KMS-11 (cell line): ENCODE measurements around the gene RFC4.
"Not testable (repeated sequence)": the region's sequence is repeated elsewhere in the genome, so short reads cannot be mapped to it uniquely, and the experiment has no call there.

Source experiments
- H2AFZ ChIP-seq: fragments of 200-600 bp; sonication (generic); 2 replicates; pipeline ENCODE4 v1.6.1; 2016; ENCODE audit warnings: antibody characterized with exemption, mixed run types, low read depth
- H3K27ac ChIP-seq: fragments of 200-600 bp; sonication (generic); 2 replicates; pipeline ENCODE4 v1.6.1; 2016; ENCODE audit warnings: mild to moderate bottlenecking, mixed run types
- H3K27me3 ChIP-seq: fragments of 200-600 bp; sonication (generic); 2 replicates; pipeline ENCODE4 v1.6.1; 2017; ENCODE audit warnings: mild to moderate bottlenecking, low read depth, mixed run types, moderate library complexity; ENCODE audit not compliant: insufficient read depth
- H3K36me3 ChIP-seq: fragments of 200-600 bp; sonication (generic); 2 replicates; pipeline ENCODE4 v1.6.1; 2017; ENCODE audit warnings: mild to moderate bottlenecking, mixed run types; ENCODE audit not compliant: insufficient read depth
- H3K4me1 ChIP-seq: fragments of 200-600 bp; sonication (generic); 2 replicates; pipeline ENCODE4 v1.6.1; 2016; ENCODE audit warnings: mild to moderate bottlenecking, low read depth, mixed run types; ENCODE audit not compliant: poor library complexity, severe bottlenecking
- H3K4me2 ChIP-seq: fragments of 200-600 bp; sonication (generic); 2 replicates; pipeline ENCODE4 v1.7.0; 2016; ENCODE audit warnings: mild to moderate bottlenecking, mixed run types
- H3K4me3 ChIP-seq: fragments of 200-600 bp; sonication (generic); IDR thresholded peaks from 2 replicates; pipeline ENCODE4 v1.6.1; 2017; ENCODE audit warnings: low read depth, low read length, mixed read lengths; ENCODE audit not compliant: insufficient read depth
- H3K79me2 ChIP-seq: fragments of 200-600 bp; sonication (generic); 2 replicates; pipeline ENCODE4 v1.6.1; 2016; ENCODE audit warnings: low read depth, mixed run types; ENCODE audit not compliant: insufficient read depth
- H3K9ac ChIP-seq: fragments of 200-600 bp; sonication (generic); 2 replicates; pipeline ENCODE4 v1.6.1; 2016; ENCODE audit warnings: mild to moderate bottlenecking, mixed run types
- H4K20me1 ChIP-seq: fragments of 200-600 bp; sonication (generic); 2 replicates; pipeline ENCODE4 v1.6.1; 2016; ENCODE audit warnings: mild to moderate bottlenecking, mixed run types; ENCODE audit not compliant: insufficient read depth
- CTCF ChIP-seq: fragments of 200-600 bp; sonication (generic); conservative IDR thresholded peaks from 2 replicates; pipeline ENCODE4 v1.6.1; 2017; ENCODE audit warnings: low read depth, mild to moderate bottlenecking, antibody characterized with exemption, low read length, moderate library complexity, mixed read lengths

RFC4 gene

GRCh38 chr3:186815435-186815834, 9.2 kb upstream of the RFC4 start:
- no peaks in the 10 kb centered on the region for H4K20me1 ChIP-seq
- H3K9ac ChIP-seq = no peak overlapping the region
- H3K4me2 ChIP-seq = no peak overlapping the region
- no peaks in the 10 kb centered on the region for H3K36me3 ChIP-seq
- H3K4me3 ChIP-seq = no peak overlapping the region
- no peaks in the 10 kb centered on the region for H3K4me1 ChIP-seq
- H3K79me2 ChIP-seq = no peaks in the 10 kb centered on the region
- no peak for TF ChIP-seq CTCF
- H3K27ac ChIP-seq = no peak overlapping the region
- no peak overlapping the region for H2AFZ ChIP-seq
- no peaks in the 10 kb centered on the region for H3K27me3 ChIP-seq

GRCh38 chr3:186814100-186814499, 7.8 kb upstream of the RFC4 start:
- Histone ChIP-seq H3K27ac (no peak overlapping the region), H3K9ac (no peak overlapping the region), H2AFZ (no peak overlapping the region), H3K79me2 (no peaks in the 10 kb centered on the region), H3K36me3 (no peaks in the 10 kb centered on the region), H4K20me1 (no peaks in the 10 kb centered on the region), H3K4me3 (no peak overlapping the region), H3K27me3 (no peaks in the 10 kb centered on the region), H3K4me2 (no peak overlapping the region), H3K4me1 (no peaks in the 10 kb centered on the region)
- no peak for TF ChIP-seq CTCF

- not testable (repeated sequence) for H3K36me3 ChIP-seq, H4K20me1 ChIP-seq, H3K4me2 ChIP-seq, H3K4me1 ChIP-seq, H3K27me3 ChIP-seq, H3K27ac ChIP-seq, H3K4me3 ChIP-seq, H3K79me2 ChIP-seq, H3K9ac ChIP-seq, H2AFZ ChIP-seq
These were observed 5.0 kb upstream of the RFC4 start for GRCh38 chr3:186811313-186811712.

GRCh38 chr3:186810336-186810996, 4.2 kb upstream of the RFC4 start:
- H3K4me2 ChIP-seq = no peak overlapping the region
- H3K79me2 ChIP-seq = peaks cover 8% of the 10 kb centered on the region
- peaks cover 7% of the 10 kb centered on the region for H3K4me1 ChIP-seq
- no peak overlapping the region for H3K27ac ChIP-seq
- no peaks in the 10 kb centered on the region for H4K20me1 ChIP-seq
- no peak overlapping the region for H3K9ac ChIP-seq
- H2AFZ ChIP-seq = no peak overlapping the region
- TF ChIP-seq CTCF = no peak
- H3K27me3 ChIP-seq = no peaks in the 10 kb centered on the region
- no peaks in the 10 kb centered on the region for H3K36me3 ChIP-seq
- H3K4me3 ChIP-seq = no peak overlapping the region

- TF ChIP-seq CTCF = no peak
- Histone ChIP-seq H3K4me1 (peaks cover 19% of the 10 kb centered on the region), H3K4me3 (no peak overlapping the region), H3K4me2 (peak overlapping the region; percentile 84), H3K9ac (peak overlapping the region; percentile 85; the same call in 1 of the 2 replicates), H4K20me1 (no peaks in the 10 kb centered on the region), H3K27ac (peak overlapping the region; percentile 71), H3K79me2 (peaks cover 32% of the 10 kb centered on the region), H3K27me3 (no peaks in the 10 kb centered on the region), H2AFZ (peak overlapping the region; percentile 88), H3K36me3 (no peaks in the 10 kb centered on the region; the same call in 1 of the 2 replicates)
These were observed 949 bp upstream of the RFC4 start for GRCh38 chr3:186807231-186807630.

GRCh38 chr3:186803447-186803846, 2.8 kb downstream of the RFC4 start:
- H3K9ac ChIP-seq, H3K36me3 ChIP-seq, H3K4me2 ChIP-seq, H3K27ac ChIP-seq, H4K20me1 ChIP-seq, H2AFZ ChIP-seq, H3K27me3 ChIP-seq, H3K4me3 ChIP-seq: not testable (repeated sequence)
- peaks cover 36% of the 10 kb centered on the region for H3K4me1 ChIP-seq
- H3K79me2 ChIP-seq = peaks cover 34% of the 10 kb centered on the region
